Stomach (tissue), 4 donors: Measurements from ENCODE around the gene CHCHD4.

Source experiments
- CTCF ChIP-seq, 7 experiments: fragments of 450-650 bp in 4 of 7; fragments of 200-600 bp in 3 of 7; sonication (generic) in 3 of 7; IDR thresholded peaks; one replicate each; pipeline ENCODE4 v1.5.1; 2016 to 2019; ENCODE audit warnings: antibody characterized with exemption in 7 of 7, control low read depth in 2 of 7, mild to moderate bottlenecking in 1 of 7
- EP300 ChIP-seq: sonication (generic); formaldehyde crosslinking; IDR thresholded peaks from one replicate; pipeline ENCODE4 v1.6.1; 2017; ENCODE audit warnings: antibody characterized with exemption
- POLR2A ChIP-seq, 4 donors: fragments of 450-650 bp; IDR thresholded peaks; one replicate each; pipeline ENCODE4 v1.6.1; 2016; ENCODE audit warnings: antibody characterized with exemption in 4 of 4, control low read depth in 2 of 4, mild to moderate bottlenecking in 1 of 4, moderate library complexity in 1 of 4

GRCh38 chr3:14145670-14146380 is 21.2 kb upstream of the CHCHD4 start:
- TF ChIP-seq EP300 (no peak), CTCF (IDR thresholded peaks at IDR 0.05) (no peak), POLR2A (IDR thresholded peaks at IDR 0.05) (no peak)
